Measurements from ENCODE around the gene PLCL2.

DNA sequence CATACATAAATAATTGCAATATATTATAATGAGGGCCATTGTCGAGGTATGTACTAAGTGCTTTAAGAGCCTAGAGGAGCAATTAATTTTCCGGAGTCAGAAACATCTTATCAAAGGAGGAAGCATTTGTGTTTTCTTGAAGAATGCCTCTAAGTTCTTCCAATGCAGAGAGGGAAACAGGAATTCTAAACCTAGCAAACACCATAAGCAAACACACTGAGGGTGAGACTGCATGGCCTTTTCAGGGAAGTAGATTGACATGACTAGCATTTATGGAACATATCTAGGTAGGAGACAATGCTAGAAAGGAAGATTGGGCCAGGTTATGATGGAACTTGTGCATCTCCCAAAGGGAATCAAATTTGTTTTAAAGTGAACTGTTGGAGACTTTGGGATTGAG lies 7.2 kb upstream of the PLCL2 start:
- TF ChIP-seq, protein P1, sequence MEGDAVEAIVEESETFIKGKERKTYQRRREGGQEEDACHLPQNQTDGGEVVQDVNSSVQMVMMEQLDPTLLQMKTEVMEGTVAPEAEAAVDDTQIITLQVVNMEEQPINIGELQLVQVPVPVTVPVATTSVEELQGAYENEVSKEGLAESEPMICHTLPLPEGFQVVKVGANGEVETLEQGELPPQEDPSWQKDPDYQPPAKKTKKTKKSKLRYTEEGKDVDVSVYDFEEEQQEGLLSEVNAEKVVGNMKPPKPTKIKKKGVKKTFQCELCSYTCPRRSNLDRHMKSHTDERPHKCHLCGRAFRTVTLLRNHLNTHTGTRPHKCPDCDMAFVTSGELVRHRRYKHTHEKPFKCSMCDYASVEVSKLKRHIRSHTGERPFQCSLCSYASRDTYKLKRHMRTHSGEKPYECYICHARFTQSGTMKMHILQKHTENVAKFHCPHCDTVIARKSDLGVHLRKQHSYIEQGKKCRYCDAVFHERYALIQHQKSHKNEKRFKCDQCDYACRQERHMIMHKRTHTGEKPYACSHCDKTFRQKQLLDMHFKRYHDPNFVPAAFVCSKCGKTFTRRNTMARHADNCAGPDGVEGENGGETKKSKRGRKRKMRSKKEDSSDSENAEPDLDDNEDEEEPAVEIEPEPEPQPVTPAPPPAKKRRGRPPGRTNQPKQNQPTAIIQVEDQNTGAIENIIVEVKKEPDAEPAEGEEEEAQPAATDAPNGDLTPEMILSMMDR (IDR thresholded peaks at IDR 0.05; ENCODE audit: low read length) = no peak
- no peak for TF ChIP-seq EZH2 (optimal IDR thresholded peaks at IDR 0.05; ENCODE audit: low read depth, low read length)
